K562 (cell line): ENCODE measurements around the gene USH2A. TPM values are rescaled to one million over a fixed set of nuclear protein-coding genes. Genes with fewer than 3 reads are reported as not detected.
A peak's percentile ranks its signal among the peaks of the same experiment; 100 is the strongest.

Source experiments
- ATAC-seq: fragments of 200-7000 bp; cut with Tn5 transposase; 3 replicates; pipeline ENCODE4 v1.9.1; 2020; ENCODE audit warnings: moderate library complexity
- BruUV-seq: library from RNA; stranded (reverse); fragments of 400-500 nt; replicated peaks from 2 replicates; lab custom pipeline; 2021; lab: Mats Ljungman, UMichigan
- CTCF ChIA-PET: fragments of 300-600 bp; formaldehyde crosslinking; extraction: SDS; loops from one replicate; lab custom pipeline; 2021; ENCODE audit warnings: low intra/inter-chr PET ratio; lab: Yijun Ruan, JAX
- POLR2A ChIA-PET: fragments of 300-600, 350-650 bp; sonication (Branson Sonifier 250); formaldehyde crosslinking; extraction: SDS; loops from one replicate; lab custom pipeline; 2021; ENCODE audit warnings: antibody characterized with exemption, inconsistent platforms; lab: Yijun Ruan, JAX
- DNase-seq, 4 experiments: peaks; one replicate each; pipeline versions ENCODE4 v3.0.0 to v3.0.0-alpha.2; 2011 to 2018; ENCODE audit warnings: low spot score in 3 of 4, mixed read lengths in 3 of 4; ENCODE audit errors: extremely low read depth in 1 of 4
- FAIRE-seq: peaks from 2 replicates; lab custom pipeline; 2011; peaks lifted over from hg19 to GRCh38; lab: Jason Lieb, UNC
- H2AFZ ChIP-seq: 2 replicates; pipeline ENCODE4 v1.6.0; 2011; ENCODE audit warnings: low read depth, low read length, control low read depth, inconsistent platforms
- H3K27ac ChIP-seq: fragments of 200-600 bp; 3 replicates; pipeline ENCODE4 v1.8.0; 2011; ENCODE audit warnings: low read depth, mild to moderate bottlenecking, control low read depth, inconsistent platforms, low read length, moderate library complexity, mixed read lengths; ENCODE audit errors: extremely low read depth
- H3K27me3 ChIP-seq, 2 experiments: fragments of 300-600 bp in 1 of 2; 2 replicates in 1 of 2; 3 replicates in 1 of 2; pipeline versions ENCODE4 v1.6.0 to v1.8.0; 2011; ENCODE audit warnings: inconsistent platforms in 2 of 2, low read length in 2 of 2, mild to moderate bottlenecking in 1 of 2, mixed read lengths in 1 of 2, moderate library complexity in 1 of 2; ENCODE audit not compliant: control insufficient read depth in 2 of 2, insufficient read depth in 2 of 2
- H3K36me3 ChIP-seq: fragments of 300-600 bp; 3 replicates; pipeline ENCODE4 v1.8.0; 2011; ENCODE audit warnings: mild to moderate bottlenecking, low read length, inconsistent platforms; ENCODE audit not compliant: control insufficient read depth, insufficient read depth
- H3K4me1 ChIP-seq, 2 experiments: fragments of 200-600 bp in 1 of 2; replicated peaks in 1 of 2; 2 replicates in 1 of 2; 3 replicates in 1 of 2; pipeline versions ENCODE4 v1.5.1 to v1.8.0; 2011; ENCODE audit warnings: inconsistent platforms in 2 of 2, low read length in 2 of 2, mild to moderate bottlenecking in 1 of 2, mixed read lengths in 1 of 2, moderate library complexity in 1 of 2; ENCODE audit not compliant: control insufficient read depth in 2 of 2, insufficient read depth in 2 of 2
- H3K4me2 ChIP-seq: 2 replicates; pipeline ENCODE4 v1.6.1; 2011; ENCODE audit warnings: low read length, control low read depth, inconsistent platforms, mixed read lengths; ENCODE audit not compliant: insufficient read depth
- H3K4me3 ChIP-seq: fragments of 200-600 bp; sonication (generic), shearing (Covaris generic); 2 replicates; pipeline ENCODE4 v1.5.1; 2016; ENCODE audit warnings: control low read depth, inconsistent platforms
- H3K79me2 ChIP-seq: fragments of 200-600 bp; 3 replicates; pipeline ENCODE4 v1.8.0; 2011; ENCODE audit warnings: low read length, inconsistent platforms; ENCODE audit not compliant: control insufficient read depth, insufficient read depth
- H3K9ac ChIP-seq, 2 experiments: 2 replicates each; pipeline versions ENCODE4 v1.6.0 to v1.6.1; 2011; ENCODE audit warnings: low read depth in 2 of 2, low read length in 2 of 2, control low read depth in 1 of 2, inconsistent platforms in 1 of 2, mild to moderate bottlenecking in 1 of 2, mixed read lengths in 1 of 2; ENCODE audit not compliant: insufficient read depth in 1 of 2
- H3K9me1 ChIP-seq: one replicate; pipeline ENCODE4 v1.6.0; 2011; ENCODE audit warnings: inconsistent platforms, mild to moderate bottlenecking, low read length, moderate library complexity; ENCODE audit not compliant: control insufficient read depth, insufficient read depth
- H3K9me3 ChIP-seq: replicated peaks from 2 replicates; pipeline ENCODE4 v1.5.1; 2011; ENCODE audit warnings: low read depth, low read length, inconsistent platforms; ENCODE audit not compliant: control insufficient read depth, insufficient read depth
- H4K20me1 ChIP-seq: replicated peaks from 2 replicates; pipeline ENCODE4 v1.6.1; 2011; ENCODE audit warnings: low read length, inconsistent platforms, mixed read lengths; ENCODE audit not compliant: control insufficient read depth, insufficient read depth
- C11orf30 ChIP-seq: fragments of 450-650 bp; IDR thresholded peaks from 2 replicates; pipeline ENCODE4 v1.6.1; 2016; ENCODE audit warnings: low read depth, mild to moderate bottlenecking
- MAFF ChIP-seq: IDR thresholded peaks from 2 replicates; pipeline ENCODE4 v1.6.1; 2012; ENCODE audit warnings: low read length, improper control_type of control experiment
- MAFG ChIP-seq: fragments of 450-650 bp; conservative IDR thresholded peaks from 2 replicates; pipeline ENCODE4 v1.6.1; 2016; ENCODE audit warnings: missing genetic modification characterization, missing compliant biosample characterization
- NFYB ChIP-seq: IDR thresholded peaks from 2 replicates; pipeline ENCODE4 v1.6.1; 2011; ENCODE audit warnings: mild to moderate bottlenecking, moderate library complexity; ENCODE audit not compliant: insufficient read length; ENCODE audit errors: extremely low read depth
- ZNF316 ChIP-seq: fragments of 450-650 bp; IDR thresholded peaks from 2 replicates; pipeline ENCODE4 v1.6.1; 2016
- WGBS: fragments of 100-300 bp; shearing (Covaris generic); methylation state at CpG from one replicate; pipeline ENCODE4 v1.1.6; 2016; ENCODE audit warnings: low coverage, mixed read lengths; ENCODE audit not compliant: insufficient coverage; ENCODE audit errors: missing lambda C conversion rate; 5-methylcytosine and 5-hydroxymethylcytosine counted together
- in situ Hi-C: fragments of 300-500 bp; cut with MboI; formaldehyde crosslinking; loops from 4 replicates; pipeline ENCODE4 v1.15.0; 2018; ENCODE audit warnings: inconsistent platforms, mixed read lengths
- intact Hi-C: fragments of 100-400 bp; cut with micrococcal nuclease; formaldehyde crosslinking; loops from 2 replicates; pipeline ENCODE4 v1.14.2; 2022
- polyA plus RNA-seq, 8 experiments: library from polyadenylated mRNA; depleted of rRNA in 4 of 8; stranded (reverse) in 5 of 8; unstranded in 3 of 8; fragments of >200 nt; fragmentation: Nextera tagmentation in 2 of 8; fragmentation: Illumina TruSeq in 1 of 8; extraction: Ambion mirVana in 2 of 8; extraction: Trizol in 1 of 8; gene quantifications; 2 replicates each; pipeline versions ENCODE4 v1.2.1 to v1.2.3, GENCODE V29; 2011 to 2014; ENCODE audit warnings: inconsistent platforms in 1 of 8, missing spikeins in 1 of 8
- total RNA-seq, 7 experiments: library from RNA; depleted of rRNA in 6 of 7; stranded (reverse); fragments of >200 nt in 6 of 7; fragmentation: Illumina TruSeq in 2 of 7; extraction: Trizol in 2 of 7; gene quantifications; 2 replicates each; pipeline versions ENCODE4 v1.2.1 to v1.2.3, GENCODE V29; 2011 to 2021; ENCODE audit warnings: low replicate concordance in 1 of 7
- TF ChIP-seq, protein P1 (sequence below): IDR thresholded peaks from 2 replicates; pipeline ENCODE4 v1.6.1; 2011; ENCODE audit not compliant: insufficient read length; ENCODE audit errors: extremely low read depth

The USH2A gene
- total and polyA plus RNA-seq, 9 of the 15 experiments (the other 6 are each of a cell fraction or from before 2014, with no cell fraction given) = under 0.01 TPM; not detected in 7

DNA sequence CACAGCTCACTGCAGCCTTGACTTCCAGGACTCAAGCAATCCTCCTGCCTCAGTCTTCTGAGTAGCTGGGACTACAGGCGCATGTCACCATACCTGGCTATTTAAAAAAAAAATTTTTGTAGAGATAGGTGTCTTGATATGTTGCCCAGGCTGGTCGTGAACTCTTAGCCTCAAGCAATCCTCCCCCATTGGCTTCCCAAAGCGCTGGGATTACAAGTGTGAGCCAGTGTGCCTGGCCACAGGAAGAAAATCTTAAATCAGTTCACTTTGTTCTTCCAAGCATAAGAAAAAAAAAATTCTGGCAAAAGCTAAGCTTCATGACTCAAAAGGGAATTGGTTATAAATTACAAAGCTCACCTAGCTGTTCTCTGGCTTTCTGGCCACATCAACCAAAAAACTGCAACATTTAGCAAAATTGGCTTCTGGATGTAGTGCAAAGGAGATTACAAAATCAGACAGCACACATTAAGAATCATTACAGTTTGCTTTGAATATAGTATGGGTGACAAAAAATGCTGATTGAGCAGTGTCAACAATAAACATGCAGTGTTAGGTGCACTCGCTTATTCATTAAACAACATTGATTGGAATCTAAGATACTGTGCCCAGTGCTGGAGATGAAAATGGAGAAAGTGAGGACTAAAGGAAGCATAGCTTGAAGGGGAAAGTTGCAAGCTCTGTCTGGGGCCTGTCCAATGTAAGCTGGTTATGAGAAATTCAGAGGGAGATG is 779.5 kb downstream of the USH2A start:
- H3K4me3 ChIP-seq = no peak overlapping the region
- ChIA-PET CTCF (no interaction called here), POLR2A (no interaction called here)
- 5% methylated on average over 4 of the region's 4 CpGs for WGBS
- no peaks in the 10 kb centered on the region for H3K4me1 ChIP-seq
- no peak overlapping the region for H3K4me2 ChIP-seq
- BruUV-seq = no TSS peak
- no peak overlapping the region for H3K27ac ChIP-seq
- H3K36me3 ChIP-seq = no peaks in the 10 kb centered on the region
- FAIRE-seq (no peak), DNase-seq (no peak), ATAC-seq (no peak)
- no peaks in the 10 kb centered on the region for H3K9me1 ChIP-seq
- H3K27me3 ChIP-seq = peaks cover 0 to 4% of the 10 kb centered on the region in 2 experiments; a peak in 1 of 5 replicates
- H4K20me1 ChIP-seq = no peaks in the 10 kb centered on the region
- in situ Hi-C loops = no loop called here
- H3K9me3 ChIP-seq = no peaks in the 10 kb centered on the region
- no peak overlapping the region for H2AFZ ChIP-seq
- intact Hi-C loops = no loop called here
- no peak overlapping the region for H3K9ac ChIP-seq
- no peaks in the 10 kb centered on the region for H3K79me2 ChIP-seq
- TF ChIP-seq ZNF316 = peak; percentile 54; the same call in 1 of the 2 replicates
- TF ChIP-seq, protein P1, sequence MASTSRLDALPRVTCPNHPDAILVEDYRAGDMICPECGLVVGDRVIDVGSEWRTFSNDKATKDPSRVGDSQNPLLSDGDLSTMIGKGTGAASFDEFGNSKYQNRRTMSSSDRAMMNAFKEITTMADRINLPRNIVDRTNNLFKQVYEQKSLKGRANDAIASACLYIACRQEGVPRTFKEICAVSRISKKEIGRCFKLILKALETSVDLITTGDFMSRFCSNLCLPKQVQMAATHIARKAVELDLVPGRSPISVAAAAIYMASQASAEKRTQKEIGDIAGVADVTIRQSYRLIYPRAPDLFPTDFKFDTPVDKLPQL = no peak
- TF ChIP-seq MAFF = 0 out of 2 replicates have a peak, but pooled peaks have one; percentile 4
- TF ChIP-seq C11orf30 = 0 out of 2 replicates have a peak, but pooled peaks have one; percentile 15
- no peak for TF ChIP-seq NFYB
- 0 out of 2 replicates have a peak, but pooled peaks have one; percentile 18 for TF ChIP-seq MAFG
